Breast epithelium (tissue), 3 donors: ENCODE data around the gene RPRD2.

ENCODE experiments used
- CTCF ChIP-seq, 3 donors: fragments of 450-650 bp; IDR thresholded peaks; one replicate each; pipeline ENCODE4 v1.5.1; 2016 to 2017; ENCODE audit warnings: antibody characterized with exemption in 3 of 3, mild to moderate bottlenecking in 3 of 3, moderate library complexity in 3 of 3
- POLR2A ChIP-seq: fragments of 450-650 bp; IDR thresholded peaks from one replicate; pipeline ENCODE4 v1.6.1; 2016; ENCODE audit warnings: antibody characterized with exemption, mild to moderate bottlenecking, moderate library complexity

GRCh38 chr1:150498342-150498741 is 134.4 kb downstream of the RPRD2 start:
- TF ChIP-seq CTCF (IDR thresholded peaks at IDR 0.05) (no peak), POLR2A (no peak)
